ENCODE results near the gene PDE4C.

Gene PDE4C

DNA sequence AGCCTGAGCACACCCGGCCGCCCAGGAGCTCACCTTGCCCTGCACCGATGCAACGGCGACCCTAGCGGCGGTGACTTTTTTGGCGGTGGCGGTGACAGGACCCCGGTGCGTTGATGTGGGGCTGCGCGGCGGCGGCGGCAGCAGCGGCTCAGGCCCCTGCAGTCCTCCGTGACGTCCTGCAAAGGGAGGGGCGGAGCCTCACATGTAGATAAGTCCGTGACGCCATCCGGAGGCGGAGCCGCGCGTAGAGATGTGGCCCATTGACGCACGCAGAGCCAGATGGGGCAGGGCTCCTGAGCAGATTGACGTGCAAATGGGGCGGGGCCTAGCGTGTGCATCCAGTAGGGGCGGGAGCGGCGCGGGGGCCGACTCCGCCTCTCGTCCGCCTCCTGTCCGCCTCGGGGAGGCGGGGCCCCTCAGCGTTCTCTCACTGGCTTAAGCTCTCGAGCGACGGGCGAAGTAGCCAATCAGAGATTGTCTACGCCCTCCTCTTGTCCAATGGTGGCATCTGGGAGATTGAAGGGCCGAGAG, 22.3 kb downstream of the PDE4C start, which contains the start of gene RAB3A:
Gene RAB3A, minus strand, starts transcription at position 180 of the 531 bp plus-strand sequence. CDS start 1,302 bp downstream, outside the sequence.
- H3K4me3 ChIP-seq (ENCODE audit: low read length): peak within 1 kb of the TSS; percentile 75
- TF ChIP-seq, protein P1, sequence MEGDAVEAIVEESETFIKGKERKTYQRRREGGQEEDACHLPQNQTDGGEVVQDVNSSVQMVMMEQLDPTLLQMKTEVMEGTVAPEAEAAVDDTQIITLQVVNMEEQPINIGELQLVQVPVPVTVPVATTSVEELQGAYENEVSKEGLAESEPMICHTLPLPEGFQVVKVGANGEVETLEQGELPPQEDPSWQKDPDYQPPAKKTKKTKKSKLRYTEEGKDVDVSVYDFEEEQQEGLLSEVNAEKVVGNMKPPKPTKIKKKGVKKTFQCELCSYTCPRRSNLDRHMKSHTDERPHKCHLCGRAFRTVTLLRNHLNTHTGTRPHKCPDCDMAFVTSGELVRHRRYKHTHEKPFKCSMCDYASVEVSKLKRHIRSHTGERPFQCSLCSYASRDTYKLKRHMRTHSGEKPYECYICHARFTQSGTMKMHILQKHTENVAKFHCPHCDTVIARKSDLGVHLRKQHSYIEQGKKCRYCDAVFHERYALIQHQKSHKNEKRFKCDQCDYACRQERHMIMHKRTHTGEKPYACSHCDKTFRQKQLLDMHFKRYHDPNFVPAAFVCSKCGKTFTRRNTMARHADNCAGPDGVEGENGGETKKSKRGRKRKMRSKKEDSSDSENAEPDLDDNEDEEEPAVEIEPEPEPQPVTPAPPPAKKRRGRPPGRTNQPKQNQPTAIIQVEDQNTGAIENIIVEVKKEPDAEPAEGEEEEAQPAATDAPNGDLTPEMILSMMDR (conservative IDR thresholded peaks at IDR 0.05; ENCODE audit: low read depth, low read length): no peak
- DNase-seq (ENCODE audit: low read depth): peak; percentile 100

DNA sequence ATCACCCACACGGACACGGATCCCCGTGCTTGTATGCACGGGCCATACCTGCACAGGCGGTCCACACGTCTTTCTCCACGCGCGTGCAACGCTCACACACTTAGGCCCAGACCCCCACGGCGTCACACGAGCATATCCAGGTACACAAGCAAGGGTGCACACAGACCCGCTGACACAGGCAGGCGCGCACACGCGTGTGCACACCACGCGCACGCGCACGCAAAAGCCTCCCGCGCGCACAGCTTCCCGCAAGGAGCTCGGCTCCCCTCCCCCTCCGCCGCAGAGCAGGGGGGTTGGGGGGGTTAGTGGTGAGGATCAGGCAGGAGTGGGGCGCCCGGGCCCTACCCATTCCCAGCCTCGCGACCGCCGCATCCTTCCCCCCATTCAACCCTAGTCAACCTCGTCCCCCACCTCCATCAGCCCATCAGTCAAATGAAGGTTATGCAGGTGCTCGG, 22.8 kb downstream of the PDE4C start:
- TF ChIP-seq, protein P1 (conservative IDR thresholded peaks at IDR 0.05; ENCODE audit: low read depth, low read length): no peak
- H3K4me3 ChIP-seq (ENCODE audit: low read length): peak overlapping the region; percentile 67
- no peak for DNase-seq (ENCODE audit: low read depth)

DNA sequence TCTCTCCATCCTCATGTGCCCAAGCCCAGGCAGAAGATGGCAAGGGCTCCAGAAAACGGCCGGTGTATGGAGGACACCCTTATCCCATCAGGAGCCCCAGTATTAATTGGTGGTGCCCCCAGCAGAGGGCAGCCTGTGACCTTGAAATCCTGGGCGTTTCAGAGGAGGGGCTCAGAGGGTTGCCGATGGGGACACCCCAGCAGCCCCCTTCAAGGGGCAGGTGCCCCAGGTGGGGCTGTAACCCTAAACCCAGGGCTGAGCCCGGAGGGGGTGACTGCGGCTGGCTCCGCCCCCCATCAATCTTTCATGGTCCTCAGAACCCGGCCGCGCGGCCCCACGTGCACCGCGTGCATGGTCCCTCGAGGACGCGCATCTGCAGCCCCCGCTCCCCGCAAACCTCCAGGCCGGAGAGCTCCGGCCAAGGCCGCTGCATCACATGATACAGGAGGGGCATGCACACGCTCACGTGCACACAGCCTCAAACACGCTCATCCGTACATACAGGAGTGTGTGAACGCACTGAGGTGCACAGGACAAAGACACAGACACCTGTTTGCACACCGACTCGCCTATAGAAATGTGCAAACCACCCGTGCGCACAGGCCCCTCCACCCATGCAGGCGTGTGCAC, 23.3 kb downstream of the PDE4C start:
- H3K4me3 ChIP-seq (ENCODE audit: low read length): peak overlapping the region; percentile 67
- DNase-seq (ENCODE audit: low read depth): no peak
- TF ChIP-seq, protein P1 (conservative IDR thresholded peaks at IDR 0.05; ENCODE audit: low read depth, low read length): peak; percentile 42

DNA sequence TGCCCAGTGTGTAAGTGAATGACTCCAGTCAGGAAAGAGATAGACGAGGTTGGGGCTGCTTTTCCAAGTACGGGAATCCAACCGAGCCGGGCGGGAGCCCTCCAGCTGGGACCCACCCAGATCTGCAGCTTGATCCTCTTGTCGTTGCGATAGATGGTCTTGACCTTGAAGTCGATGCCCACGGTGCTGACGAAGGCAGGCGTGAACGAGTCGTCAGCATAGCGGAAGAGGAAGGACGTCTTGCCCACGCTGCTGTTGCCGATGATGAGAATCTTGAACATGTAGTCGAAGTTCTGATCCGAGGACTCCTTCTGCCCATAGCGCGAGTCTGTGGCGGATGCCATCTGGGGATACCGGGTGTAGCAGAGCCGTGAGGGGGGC, 23.9 kb downstream of the PDE4C start:
- H3K4me3 ChIP-seq (ENCODE audit: low read length): no peak overlapping the region
- TF ChIP-seq, protein P1 (conservative IDR thresholded peaks at IDR 0.05; ENCODE audit: low read depth, low read length): no peak

DNA sequence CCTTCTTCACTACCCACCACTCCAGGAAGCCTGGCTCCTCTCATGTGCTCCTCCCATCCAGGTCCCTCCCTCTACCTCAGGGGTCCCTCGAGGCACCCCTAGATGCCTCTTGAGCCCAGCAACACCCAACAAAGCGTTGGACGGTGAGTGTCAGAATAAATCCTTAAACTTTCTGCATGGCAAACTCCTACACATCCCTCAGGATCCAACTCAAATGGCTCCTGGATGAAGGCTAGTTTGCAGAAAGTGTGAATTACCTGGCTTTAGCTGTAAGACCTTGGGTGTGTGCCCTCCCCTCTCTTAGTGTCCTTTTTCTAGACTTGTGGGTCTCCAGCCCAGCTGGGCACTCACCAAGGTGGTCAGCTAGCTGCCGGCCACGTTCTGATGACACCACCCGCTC, 27.9 kb downstream of the PDE4C start:
- no peak for DNase-seq (ENCODE audit: low read depth)
- TF ChIP-seq, protein P1 (conservative IDR thresholded peaks at IDR 0.05; ENCODE audit: low read depth, low read length): no peak
- no peak overlapping the region for H3K4me3 ChIP-seq (ENCODE audit: low read length)

More for the DNA sequence above, 23.9 kb downstream of the PDE4C start:
- DNase-seq (ENCODE audit: low read depth): no peak

DNA sequence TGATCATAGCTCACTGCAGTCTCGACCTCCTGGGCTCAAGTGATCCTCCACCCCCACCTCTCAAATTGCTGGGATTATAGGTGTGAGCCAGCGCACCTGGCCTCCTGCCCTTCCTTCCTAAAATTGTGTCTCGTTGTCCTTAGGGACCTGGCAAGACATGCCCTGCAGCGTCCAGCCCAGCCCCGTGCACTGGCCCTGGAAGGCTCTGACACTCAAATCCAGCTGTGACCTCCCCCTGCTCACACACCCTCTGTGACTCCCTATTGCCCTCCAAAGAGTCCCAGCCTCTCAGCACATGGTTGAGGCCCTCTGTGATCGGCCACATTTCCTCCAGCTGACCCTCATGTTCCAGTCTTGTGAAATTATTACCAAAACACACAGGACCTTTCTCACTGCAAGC, 28.3 kb downstream of the PDE4C start:
- TF ChIP-seq, protein P1 (conservative IDR thresholded peaks at IDR 0.05; ENCODE audit: low read depth, low read length): no peak

DNA sequence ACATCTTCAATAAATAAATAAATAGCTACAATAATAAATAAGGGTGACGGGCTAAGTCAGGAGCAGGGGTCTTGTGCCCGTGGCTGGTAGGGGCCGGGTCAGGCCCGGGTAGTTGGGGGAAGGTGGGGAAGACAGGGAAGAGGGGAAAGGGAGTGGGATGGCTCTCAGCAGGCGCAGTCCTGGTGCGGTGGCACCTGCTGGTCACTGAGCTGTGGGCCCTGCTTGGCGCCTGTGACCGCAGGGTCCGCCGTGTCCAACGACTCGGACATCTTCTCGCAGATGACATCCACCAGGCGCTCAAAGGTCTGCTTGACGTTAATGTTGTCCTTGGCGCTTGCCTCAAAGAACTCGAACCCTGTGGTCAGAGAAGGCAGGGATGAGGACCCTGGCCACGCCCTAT, 28.9 kb downstream of the PDE4C start:
- TF ChIP-seq, protein P1 (conservative IDR thresholded peaks at IDR 0.05; ENCODE audit: low read depth, low read length): no peak
- DNase-seq (ENCODE audit: low read depth): no peak
- no peak overlapping the region for H3K4me3 ChIP-seq (ENCODE audit: low read length)

More for the DNA sequence above, 28.3 kb downstream of the PDE4C start:
- no peak for DNase-seq (ENCODE audit: low read depth)
- no peak overlapping the region for H3K4me3 ChIP-seq (ENCODE audit: low read length)

All from retinal pigment epithelial cell (primary cell).